GM12801 (cell line): Measurements from ENCODE around the gene COL12A1.

Experiments used
- CTCF ChIP-seq: IDR thresholded peaks from one replicate; pipeline ENCODE4 v1.5.1; 2011; ENCODE audit warnings: control low read depth; ENCODE audit not compliant: insufficient read length; ENCODE audit errors: extremely low read depth

Gene COL12A1

GRCh38 chr6:75130784-75131183 lies 75.1 kb downstream of the COL12A1 start:
- TF ChIP-seq CTCF, result no peak

GRCh38 chr6:75128878-75129570 lies 76.8 kb downstream of the COL12A1 start:
- no peak for TF ChIP-seq CTCF

GRCh38 chr6:75126518-75126917 lies 79.3 kb downstream of the COL12A1 start:
- no peak for TF ChIP-seq CTCF

GRCh38 chr6:75124983-75125382 lies 80.9 kb downstream of the COL12A1 start:
- no peak for TF ChIP-seq CTCF

- no peak for TF ChIP-seq CTCF
Observed at GRCh38 chr6:75124085-75124484, 81.8 kb downstream of the COL12A1 start.

GRCh38 chr6:75118925-75119515 lies 86.8 kb downstream of the COL12A1 start:
- TF ChIP-seq CTCF, result no peak

- no peak for TF ChIP-seq CTCF
Observed at GRCh38 chr6:75117701-75118100, 88.2 kb downstream of the COL12A1 start.
